A673 (cell line): ENCODE measurements around the gene OVAAL. TPM values are rescaled to one million over a fixed set of nuclear protein-coding genes. Genes with fewer than 3 reads are reported as not detected.
"Not testable (repeated sequence)": the region's sequence is repeated elsewhere in the genome, so short reads cannot be mapped to it uniquely, and the experiment has no call there.

Experiments used
- BruUV-seq: library from RNA; stranded (reverse); fragments of 400-500 nt; replicated peaks from 2 replicates; lab custom pipeline; 2021; lab: Mats Ljungman, UMichigan
- CTCF ChIA-PET: fragments of 300-600 bp; sonication (Branson Sonifier 250); formaldehyde crosslinking; loops from one replicate; lab custom pipeline; 2022; ENCODE audit warnings: antibody characterized with exemption; lab: Charles Lee
- POLR2A ChIA-PET: fragments of 300-600 bp; sonication (Branson Sonifier 250); formaldehyde crosslinking; loops from one replicate; lab custom pipeline; 2022; ENCODE audit warnings: antibody characterized with exemption; ENCODE audit not compliant: low non-redundant PET; lab: Charles Lee
- DNase-seq: peaks from one replicate; pipeline ENCODE4 v3.0.0-alpha.2; 2015; ENCODE audit warnings: low spot score
- H3K27ac ChIP-seq: fragments of 200-600 bp; sonication (generic); 2 replicates; pipeline ENCODE4 v1.5.1; 2016; ENCODE audit warnings: mixed run types, low read depth, mild to moderate bottlenecking, mixed read lengths, antibody characterized with exemption, low read length; ENCODE audit not compliant: poor library complexity, severe bottlenecking
- H3K27me3 ChIP-seq: fragments of 200-600 bp; sonication (generic); replicated peaks from 2 replicates; pipeline ENCODE4 v1.6.1; 2017; ENCODE audit warnings: mixed run types, low read depth, mild to moderate bottlenecking, mixed read lengths, antibody characterized with exemption, low read length; ENCODE audit not compliant: insufficient read depth, poor library complexity
- H3K36me3 ChIP-seq: fragments of 200-600 bp; sonication (generic); 2 replicates; pipeline ENCODE4 v1.6.1; 2016; ENCODE audit warnings: mixed run types, mild to moderate bottlenecking, mixed read lengths, antibody characterized with exemption, low read length; ENCODE audit not compliant: insufficient read depth, poor library complexity, severe bottlenecking
- H3K4me1 ChIP-seq: fragments of 200-600 bp; sonication (generic); 2 replicates; pipeline ENCODE4 v1.6.1; 2017; ENCODE audit warnings: mixed run types, mild to moderate bottlenecking, mixed read lengths, antibody characterized with exemption, low read length; ENCODE audit not compliant: insufficient read depth, poor library complexity, severe bottlenecking
- H3K4me3 ChIP-seq: fragments of 200-600 bp; sonication (generic); 2 replicates; pipeline ENCODE4 v1.5.1; 2016; ENCODE audit warnings: low read depth, mixed run types, mild to moderate bottlenecking, mixed read lengths, low read length; ENCODE audit not compliant: poor library complexity, severe bottlenecking
- H3K9me3 ChIP-seq: fragments of 200-600 bp; sonication (generic); 2 replicates; pipeline ENCODE4 v1.6.1; 2016; ENCODE audit warnings: mixed run types, low read depth, mild to moderate bottlenecking, mixed read lengths, antibody characterized with exemption, low read length; ENCODE audit not compliant: poor library complexity, severe bottlenecking
- EZH2 ChIP-seq: fragments of 200-600 bp; sonication (generic); IDR thresholded peaks from 2 replicates; pipeline ENCODE4 v1.6.1; 2017; ENCODE audit warnings: borderline replicate concordance, low read depth, mild to moderate bottlenecking, mixed read lengths, antibody characterized with exemption, low read length; ENCODE audit not compliant: poor library complexity, severe bottlenecking
- intact Hi-C: fragments of 100-400 bp; cut with micrococcal nuclease; formaldehyde crosslinking; loops from one replicate; pipeline ENCODE4 v1.10.0; 2022; ENCODE audit not compliant: unreplicated experiment
- total RNA-seq: library from RNA; stranded (reverse); gene quantifications from 2 replicates; pipeline ENCODE4 v1.2.3, GENCODE V29; 2021
- TF ChIP-seq, protein P1 (sequence below): fragments of 300-800, 200-600 bp; sonication (generic); conservative IDR thresholded peaks from 2 replicates; pipeline ENCODE4 v1.5.1; 2017; ENCODE audit warnings: low read depth, mild to moderate bottlenecking, antibody characterized with exemption, low read length, moderate library complexity, mixed read lengths

The OVAAL gene
- total RNA-seq, 1 experiment from 2014 or later = not detected

DNA sequence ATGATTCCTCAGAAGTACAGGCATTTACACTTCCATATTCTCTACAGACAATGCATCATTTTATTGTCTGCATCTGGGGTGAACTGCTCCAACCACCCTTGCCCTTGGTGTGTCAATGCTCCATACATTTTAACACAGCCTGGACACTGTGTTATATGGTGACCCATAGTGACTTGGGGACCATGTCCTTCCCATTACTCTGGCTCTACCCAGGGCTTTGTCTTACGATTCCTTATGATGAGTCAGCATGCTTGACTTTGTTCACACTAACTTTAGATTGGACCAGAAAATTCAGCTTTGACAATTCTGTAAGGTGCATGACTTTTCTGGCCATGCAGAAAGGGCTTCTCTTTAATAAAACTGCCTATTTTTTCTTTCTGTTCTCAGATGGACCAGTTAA is 6.8 kb upstream of the OVAAL start:
- DNase-seq = no peak
- Histone ChIP-seq H3K27me3 (no peaks in the 10 kb centered on the region), H3K9me3 (no peaks in the 10 kb centered on the region), H3K4me3 (no peak overlapping the region), H3K4me1 (no peaks in the 10 kb centered on the region), H3K36me3 (no peaks in the 10 kb centered on the region), H3K27ac (no peak overlapping the region)
- no peak for TF ChIP-seq EZH2
- TF ChIP-seq, protein P1, sequence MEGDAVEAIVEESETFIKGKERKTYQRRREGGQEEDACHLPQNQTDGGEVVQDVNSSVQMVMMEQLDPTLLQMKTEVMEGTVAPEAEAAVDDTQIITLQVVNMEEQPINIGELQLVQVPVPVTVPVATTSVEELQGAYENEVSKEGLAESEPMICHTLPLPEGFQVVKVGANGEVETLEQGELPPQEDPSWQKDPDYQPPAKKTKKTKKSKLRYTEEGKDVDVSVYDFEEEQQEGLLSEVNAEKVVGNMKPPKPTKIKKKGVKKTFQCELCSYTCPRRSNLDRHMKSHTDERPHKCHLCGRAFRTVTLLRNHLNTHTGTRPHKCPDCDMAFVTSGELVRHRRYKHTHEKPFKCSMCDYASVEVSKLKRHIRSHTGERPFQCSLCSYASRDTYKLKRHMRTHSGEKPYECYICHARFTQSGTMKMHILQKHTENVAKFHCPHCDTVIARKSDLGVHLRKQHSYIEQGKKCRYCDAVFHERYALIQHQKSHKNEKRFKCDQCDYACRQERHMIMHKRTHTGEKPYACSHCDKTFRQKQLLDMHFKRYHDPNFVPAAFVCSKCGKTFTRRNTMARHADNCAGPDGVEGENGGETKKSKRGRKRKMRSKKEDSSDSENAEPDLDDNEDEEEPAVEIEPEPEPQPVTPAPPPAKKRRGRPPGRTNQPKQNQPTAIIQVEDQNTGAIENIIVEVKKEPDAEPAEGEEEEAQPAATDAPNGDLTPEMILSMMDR = no peak
- ChIA-PET CTCF (no interaction called here), POLR2A (no interaction called here)
- intact Hi-C loops = no loop called here
- BruUV-seq = no TSS peak

DNA sequence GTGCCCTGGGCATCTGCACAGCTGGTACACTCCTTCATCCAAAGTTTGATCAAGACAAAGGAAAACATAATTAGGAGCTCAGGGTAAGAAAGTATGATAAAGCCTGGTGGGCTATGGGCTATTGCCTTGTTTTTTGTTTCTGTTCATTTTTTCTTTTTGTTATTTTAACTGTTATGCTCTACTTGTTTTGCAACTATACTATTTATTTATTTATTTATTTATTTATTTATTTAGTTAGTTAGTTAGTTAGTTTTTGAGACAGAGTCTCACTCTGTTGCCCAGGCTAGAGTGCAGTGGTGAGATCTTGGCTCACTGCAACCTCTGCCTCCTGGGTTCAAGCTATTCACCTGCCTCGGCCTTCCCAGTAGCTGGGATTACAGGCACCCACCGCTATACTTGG is 5.7 kb upstream of the OVAAL start:
- intact Hi-C loops, H3K4me1 ChIP-seq, H3K36me3 ChIP-seq, H3K9me3 ChIP-seq, POLR2A ChIA-PET, DNase-seq, H3K27ac ChIP-seq, H3K4me3 ChIP-seq, CTCF ChIA-PET, BruUV-seq, H3K27me3 ChIP-seq: not testable (repeated sequence)

DNA sequence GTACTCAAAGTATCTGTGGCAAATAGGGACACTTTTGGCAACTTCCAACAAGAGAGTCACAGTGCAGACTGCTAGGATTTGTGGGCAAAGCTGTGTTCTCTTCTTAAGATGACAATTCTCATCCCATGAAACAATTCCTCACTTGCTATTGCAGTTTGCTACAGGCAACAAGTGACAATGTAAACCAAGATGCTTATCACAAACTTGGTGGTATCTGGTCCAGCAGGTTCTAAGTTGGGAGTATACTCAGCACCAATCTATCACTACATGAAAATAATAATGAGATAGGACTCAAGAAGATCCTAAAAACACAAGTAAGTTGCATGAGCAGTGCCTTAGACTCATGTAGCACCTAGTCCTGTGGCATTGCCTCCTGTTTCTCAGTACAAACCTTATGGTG is 3.4 kb upstream of the OVAAL start:
- CTCF ChIA-PET = no interaction called here
- POLR2A ChIA-PET = no interaction called here
- TF ChIP-seq EZH2 = no peak
- TF ChIP-seq, protein P1 = no peak
- no peaks in the 10 kb centered on the region for H3K27me3 ChIP-seq
- H3K36me3 ChIP-seq = no peaks in the 10 kb centered on the region
- no peaks in the 10 kb centered on the region for H3K4me1 ChIP-seq
- no peak overlapping the region for H3K4me3 ChIP-seq
- no peak overlapping the region for H3K27ac ChIP-seq
- DNase-seq = no peak
- BruUV-seq = no TSS peak
- no peaks in the 10 kb centered on the region for H3K9me3 ChIP-seq
- intact Hi-C loops = no loop called here

DNA sequence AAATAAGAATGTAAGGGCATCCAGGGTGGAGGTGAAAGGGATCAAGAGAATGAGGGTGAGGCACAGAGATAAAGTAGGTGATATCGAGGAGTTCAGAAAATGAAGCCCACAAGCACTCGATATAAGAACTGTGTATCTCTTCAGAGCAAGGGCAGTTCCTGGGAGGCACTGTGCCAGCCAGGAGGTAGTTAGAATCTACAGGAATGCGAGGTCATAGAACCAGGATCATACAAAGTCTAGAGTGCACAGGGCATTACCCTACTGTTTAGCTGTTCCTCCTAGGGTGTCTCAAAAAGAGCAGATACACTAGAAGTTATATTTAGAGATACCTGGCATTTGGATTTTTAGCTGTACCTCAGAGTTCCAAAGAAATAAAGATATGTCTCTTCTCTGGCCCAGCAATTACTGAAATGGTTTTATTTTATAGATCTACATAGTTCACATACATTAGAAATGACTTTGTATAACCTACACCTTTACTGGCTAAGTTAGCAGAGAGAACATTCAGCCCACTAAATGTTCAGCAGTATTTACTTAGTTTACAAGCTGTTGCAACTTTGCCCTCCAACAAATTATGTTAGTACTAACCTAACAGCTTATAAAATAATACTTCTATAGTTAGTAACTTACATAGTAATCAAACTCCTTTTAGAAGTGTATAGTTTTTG is 1.6 kb downstream of the OVAAL start:
- Histone ChIP-seq H3K27ac (no peak overlapping the region), H3K4me1 (no peaks in the 10 kb centered on the region), H3K36me3 (no peaks in the 10 kb centered on the region), H3K4me3 (no peak overlapping the region), H3K27me3 (no peaks in the 10 kb centered on the region), H3K9me3 (no peaks in the 10 kb centered on the region)
- no peak for DNase-seq
- intact Hi-C loops = no loop called here
- no TSS peak for BruUV-seq
- CTCF ChIA-PET = no interaction called here
- TF ChIP-seq, protein P1 = no peak
- no peak for TF ChIP-seq EZH2
- POLR2A ChIA-PET = no interaction called here
